NOMO-1 treated with DMSO at 0.1 percent for 48 hours (cell line): ENCODE data around the gene PRUNE1.

Experiments
- DNase-seq: peaks from one replicate; lab custom pipeline; 2025; ENCODE audit not compliant: unreplicated experiment; lab: John Stamatoyannopoulos, UW

Gene PRUNE1

DNA sequence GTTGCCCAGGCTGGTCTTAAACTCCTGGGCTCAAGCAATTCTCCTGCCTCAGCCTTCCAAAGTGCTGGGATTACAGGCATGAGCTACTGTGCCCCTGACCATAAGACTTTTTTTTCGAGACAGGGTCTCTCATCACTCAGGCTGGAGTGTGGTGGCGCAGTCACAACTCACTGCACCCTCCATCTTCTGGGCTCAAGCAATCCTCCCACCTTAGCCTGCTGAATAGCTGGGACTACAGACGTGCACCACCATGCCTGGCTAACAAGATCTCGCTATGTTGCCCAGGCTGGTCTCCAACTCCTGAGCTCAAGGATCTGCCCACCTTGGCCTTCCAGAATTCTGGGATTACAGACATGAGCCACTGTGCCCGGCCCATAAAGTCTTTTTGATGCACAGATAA is 41.2 kb downstream of the PRUNE1 start:
- DNase-seq, result no peak

GRCh38 chr1:151050051-151050688 is 41.9 kb downstream of the PRUNE1 start:
- DNase-seq, result no peak

DNA sequence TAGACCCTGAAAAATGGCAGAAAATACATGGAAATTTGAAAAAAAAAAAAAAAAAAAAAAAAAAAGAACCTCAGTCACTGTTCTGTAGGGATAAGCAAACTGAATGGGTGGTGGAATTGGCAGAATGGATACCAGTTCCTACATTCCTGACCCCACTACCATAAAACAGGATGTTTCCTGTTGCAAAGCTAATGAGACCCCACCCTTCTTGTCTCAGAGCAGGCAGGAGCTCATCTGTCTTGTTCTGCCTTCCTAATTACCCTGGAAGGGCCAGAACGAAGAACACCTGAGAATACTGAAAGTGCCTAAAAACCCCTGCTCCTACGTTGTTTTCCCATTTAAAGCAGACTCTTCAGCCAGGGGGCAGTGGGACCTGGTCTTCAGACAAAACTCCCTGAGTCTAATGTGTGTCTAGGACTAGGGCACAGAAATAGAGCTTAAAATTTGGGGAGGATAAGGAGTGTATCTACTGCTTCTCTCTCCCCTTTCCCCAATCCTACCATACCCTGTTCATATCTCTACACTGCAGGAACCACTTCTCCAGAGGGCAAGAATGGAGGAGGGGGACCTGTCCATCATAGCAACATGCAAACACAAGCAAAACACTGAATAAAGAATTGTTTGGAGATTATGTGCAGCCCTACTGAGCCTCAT is 43.2 kb downstream of the PRUNE1 start:
- DNase-seq, result no peak

- DNase-seq, result no peak
Measured at GRCh38 chr1:151054971-151055547, 46.8 kb downstream of the PRUNE1 start.

- no peak for DNase-seq
Measured at GRCh38 chr1:151055581-151055980, 47.3 kb downstream of the PRUNE1 start.

DNA sequence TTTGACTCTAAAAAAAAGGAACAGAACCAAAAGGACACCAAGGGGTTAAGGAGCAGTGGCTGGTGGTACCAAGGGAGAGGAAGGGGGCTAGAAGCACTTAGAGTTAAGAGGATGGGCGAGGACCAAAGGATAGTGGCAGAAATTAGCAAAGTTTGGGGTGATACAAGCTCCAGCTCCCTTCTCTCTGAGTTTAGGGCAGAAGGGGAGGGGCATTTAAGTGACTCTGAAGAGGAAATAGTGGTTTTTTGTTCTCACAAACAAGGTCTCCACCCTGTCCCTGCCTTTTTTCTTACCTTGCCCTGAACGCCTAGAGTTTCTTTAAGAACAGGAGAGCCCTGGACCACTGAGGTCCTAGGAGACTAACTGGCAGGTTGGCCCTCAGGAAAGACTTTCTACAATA is 47.9 kb downstream of the PRUNE1 start:
- peak; percentile 29 for DNase-seq

DNA sequence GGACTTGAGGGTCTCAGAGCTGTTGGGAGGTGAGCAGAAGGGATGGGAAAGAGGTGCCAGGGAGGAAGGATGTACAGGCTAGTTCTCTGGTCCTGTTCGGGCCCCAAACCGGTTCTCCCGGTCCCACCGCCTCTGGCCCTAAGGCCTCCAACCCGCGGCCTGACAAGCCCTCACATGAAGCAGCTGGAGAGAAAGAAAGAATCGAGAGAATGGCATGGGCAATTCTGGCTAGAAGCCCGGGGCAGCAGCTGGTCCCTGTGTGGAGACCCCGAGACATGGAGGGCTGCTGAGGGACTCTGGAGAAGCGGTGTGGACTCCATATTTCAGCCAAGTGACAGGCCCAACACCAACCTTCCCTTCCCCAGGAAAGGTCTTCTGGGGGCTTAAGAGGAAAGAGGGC is 50.4 kb downstream of the PRUNE1 start:
- DNase-seq, result no peak

DNA sequence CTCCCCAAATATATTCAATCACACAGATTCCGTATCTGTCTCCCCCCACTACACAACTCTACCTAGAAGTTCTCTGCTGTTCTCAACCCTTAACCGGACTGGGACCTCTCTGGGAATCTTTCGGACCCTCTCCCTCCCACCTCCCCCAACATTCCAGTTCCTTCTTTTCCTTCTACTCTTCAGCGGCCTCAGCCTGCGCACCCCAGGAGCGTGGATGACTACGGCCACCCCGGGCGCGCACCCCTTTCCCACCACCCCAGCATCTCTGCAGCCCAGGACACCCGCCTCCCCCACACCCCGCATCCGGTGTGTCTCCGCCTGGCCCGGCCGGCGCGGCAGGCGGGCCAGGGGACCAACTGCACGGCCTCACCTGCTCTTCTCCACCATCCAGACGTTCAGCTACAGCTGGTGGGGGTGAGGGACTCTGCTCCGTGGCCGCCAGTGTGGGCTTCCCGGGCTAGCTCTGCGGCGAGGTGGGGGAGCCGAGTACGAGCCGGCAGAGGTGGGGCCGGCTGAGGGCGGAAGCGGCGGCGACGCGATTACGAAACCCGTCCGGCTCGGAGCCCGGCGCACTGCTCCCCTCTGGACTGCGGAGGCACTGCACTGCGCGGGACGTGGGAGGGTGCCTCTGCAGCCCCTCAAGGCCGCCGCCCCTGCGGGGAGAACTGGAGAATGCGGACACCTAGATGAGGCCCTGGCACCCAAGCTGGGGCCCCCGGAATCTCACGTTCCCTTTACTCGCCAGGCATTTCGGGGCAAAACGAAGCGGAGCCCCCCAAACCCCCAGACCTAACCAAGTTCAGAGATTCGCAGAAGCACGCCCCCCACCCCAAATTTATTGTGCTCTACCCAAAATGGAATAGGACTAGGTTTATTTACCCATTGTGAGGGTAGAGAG is 51.1 kb downstream of the PRUNE1 start, which contains the start of gene CDC42SE1:
Gene CDC42SE1 (minus strand): TSS at position 514 of the 898 bp plus-strand sequence. CDS start 3,892 bp downstream, outside the sequence.
- DNase-seq, result peak; percentile 83

- no peak for DNase-seq
Measured at GRCh38 chr1:151060007-151060656, 51.9 kb downstream of the PRUNE1 start, which contains the start of gene MLLT11. MLLT11 (plus strand) TSS chr1:151060397; CDS start chr1:151067225, 6,828 bp downstream.

- DNase-seq, result no peak
Measured at GRCh38 chr1:151060657-151061421, 52.6 kb downstream of the PRUNE1 start.

- no peak for DNase-seq
Measured at GRCh38 chr1:151061704-151062103, 53.5 kb downstream of the PRUNE1 start.

GRCh38 chr1:151062741-151063371 is 54.6 kb downstream of the PRUNE1 start:
- DNase-seq, result no peak

DNA sequence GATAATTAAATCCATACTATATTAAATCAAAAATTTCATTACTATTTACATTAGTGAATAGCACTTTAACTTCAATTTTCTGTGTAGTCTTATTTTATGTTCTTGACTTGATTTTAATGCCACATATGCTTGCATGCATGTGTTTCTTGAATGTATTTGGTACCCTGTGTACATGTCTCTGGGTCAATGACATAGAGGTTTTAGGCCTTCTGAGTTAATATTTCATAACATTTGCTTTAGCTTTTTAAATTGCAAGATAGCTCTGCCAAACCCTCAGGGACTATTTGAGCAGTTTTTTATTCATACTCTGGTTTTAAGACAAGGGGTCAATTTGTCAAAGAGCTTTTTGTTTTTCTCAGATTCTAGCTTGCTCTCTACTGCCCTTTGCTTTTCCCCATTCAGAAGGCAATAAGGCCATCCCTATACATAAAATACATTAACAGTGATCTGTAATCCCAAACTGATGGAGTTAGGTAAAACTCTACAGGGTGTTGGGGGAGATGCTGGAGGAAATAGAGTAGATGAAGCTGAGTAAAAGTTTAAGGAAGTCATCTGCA is 56.9 kb downstream of the PRUNE1 start:
- DNase-seq, result no peak

GRCh38 chr1:151067185-151067584 is 58.9 kb downstream of the PRUNE1 start:
- DNase-seq, result no peak

GRCh38 chr1:151069103-151069486 is 60.8 kb downstream of the PRUNE1 start:
- DNase-seq, result no peak

GRCh38 chr1:151070474-151071276 is 62.4 kb downstream of the PRUNE1 start, which contains the start of gene GABPB2:
GABPB2 (plus strand) TSS chr1:151070761; CDS start chr1:151088190, 17,429 bp downstream.
- DNase-seq, result peak; percentile 89

GRCh38 chr1:151072224-151072623 is 64.0 kb downstream of the PRUNE1 start:
- no peak for DNase-seq
